ENCODE data around the gene LRPPRC. TPM values are rescaled to one million over a fixed set of nuclear protein-coding genes. Genes with fewer than 3 reads are reported as not detected.

LRPPRC gene
- total and polyA plus RNA-seq, 4 donors = 10.3 to 51.4 (median 32.3) TPM

DNA sequence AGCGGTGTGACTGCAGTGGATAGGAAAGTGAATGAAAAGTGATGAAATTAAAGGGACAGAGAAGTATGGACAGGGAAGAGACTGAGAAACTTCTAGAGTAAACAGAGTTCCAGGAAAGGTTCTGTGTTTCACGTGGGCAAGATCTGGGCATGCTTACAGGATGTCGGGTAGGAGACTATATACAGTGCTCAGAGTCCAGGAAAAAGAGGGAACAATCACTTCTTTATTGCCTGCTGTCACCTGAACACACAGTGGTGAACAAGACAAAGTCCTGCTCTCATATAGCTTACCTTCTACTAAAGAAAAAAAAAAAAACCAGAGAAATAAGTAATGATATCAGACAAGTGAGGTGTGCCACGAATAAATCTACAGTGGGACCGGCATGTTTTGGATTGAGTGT, 2.4 kb downstream of the LRPPRC start:
- Histone ChIP-seq H3K4me1 (ENCODE audit: control insufficient read depth in 1 of 2, insufficient read depth in 2 of 2, low read length in 2 of 2) (peaks cover 0 to 3% of the 10 kb centered on the region in 2 donors), H3K4me3 (ENCODE audit: low read length in 2 of 2) (no peak overlapping the region), H3K9me3 (ENCODE audit: control insufficient read depth, low read length) (no peaks in the 10 kb centered on the region), H3K27me3 (ENCODE audit: control insufficient read depth in 1 of 2, insufficient read depth in 2 of 2, low read length in 1 of 2) (no peaks in the 10 kb centered on the region), H3K36me3 (ENCODE audit: control insufficient read depth in 1 of 2, insufficient read depth in 2 of 2, low read length in 1 of 2) (peaks cover 0 to 2% of the 10 kb centered on the region in 2 donors), H3K27ac (ENCODE audit: low read depth in 1 of 2, low read length in 2 of 2) (no peak overlapping the region)
- ATAC-seq (ENCODE audit: low FRiP score) (no peak), DNase-seq (no peak)
- intact Hi-C loops (cut with DNase I) = no loop called here
- 81 to 85% methylated on average over 5 of the region's 5 CpGs for WGBS, 2 donors

DNA sequence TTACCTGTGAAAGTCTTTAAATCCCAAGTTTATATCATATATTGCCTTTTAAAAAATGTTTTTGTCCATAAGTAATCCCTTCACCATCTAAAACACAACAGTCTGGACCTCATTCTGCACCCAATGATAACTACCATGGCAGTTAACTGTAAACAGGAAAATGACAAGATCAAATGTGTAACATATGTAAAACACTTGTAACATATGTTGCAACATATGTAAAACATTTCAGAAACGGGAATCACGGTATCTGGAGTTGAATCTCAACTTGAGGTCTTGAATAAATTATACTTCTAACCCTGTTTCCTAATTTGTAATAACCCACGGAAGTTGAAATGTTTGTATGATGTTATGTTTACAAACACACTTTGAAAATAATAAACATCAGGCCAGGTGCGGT, 6.2 kb downstream of the LRPPRC start:
- H3K4me3 ChIP-seq (ENCODE audit: low read length in 2 of 2) = no peak overlapping the region
- no peaks in the 10 kb centered on the region for H3K27me3 ChIP-seq (ENCODE audit: control insufficient read depth in 1 of 2, insufficient read depth in 2 of 2, low read length in 1 of 2)
- ATAC-seq (ENCODE audit: low FRiP score) (no peak), DNase-seq (no peak)
- intact Hi-C loops (cut with DNase I) = no loop called here
- no peaks in the 10 kb centered on the region for H3K9me3 ChIP-seq (ENCODE audit: control insufficient read depth, low read length)
- 87 to 89% methylated on average over 4 of the region's 4 CpGs for WGBS, 2 donors
- no peak overlapping the region for H3K27ac ChIP-seq (ENCODE audit: low read depth in 1 of 2, low read length in 2 of 2)
- peaks cover 0 to 2% of the 10 kb centered on the region in 2 donors for H3K36me3 ChIP-seq (ENCODE audit: control insufficient read depth in 1 of 2, insufficient read depth in 2 of 2, low read length in 1 of 2)
- H3K4me1 ChIP-seq (ENCODE audit: control insufficient read depth in 1 of 2, insufficient read depth in 2 of 2, low read length in 2 of 2) = peaks cover 0 to 3% of the 10 kb centered on the region in 2 donors

DNA sequence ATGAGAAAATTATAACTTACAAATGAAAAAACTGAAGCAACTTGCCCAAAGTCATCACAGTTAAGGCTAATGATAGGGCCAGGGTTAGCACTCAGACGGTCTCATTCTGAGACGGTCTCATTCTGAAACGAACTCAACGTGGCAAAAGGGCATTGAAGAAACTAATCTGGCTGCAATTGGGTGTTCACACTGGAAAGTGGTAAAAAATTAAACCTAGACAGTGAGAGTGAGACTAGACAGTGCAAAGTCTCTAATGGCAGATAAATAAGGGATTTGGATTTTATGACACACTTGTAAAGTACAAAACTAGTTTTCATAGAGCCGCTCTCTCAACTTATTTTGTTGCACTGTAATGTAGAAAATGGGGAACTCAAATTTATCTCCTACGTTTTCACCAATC, 9.2 kb downstream of the LRPPRC start:
- Histone ChIP-seq H3K4me1 (ENCODE audit: control insufficient read depth in 1 of 2, insufficient read depth in 2 of 2, low read length in 2 of 2) (no peaks in the 10 kb centered on the region), H3K9me3 (ENCODE audit: control insufficient read depth, low read length) (no peaks in the 10 kb centered on the region), H3K27me3 (ENCODE audit: control insufficient read depth in 1 of 2, insufficient read depth in 2 of 2, low read length in 1 of 2) (no peaks in the 10 kb centered on the region), H3K27ac (ENCODE audit: low read depth in 1 of 2, low read length in 2 of 2) (no peak overlapping the region), H3K36me3 (ENCODE audit: control insufficient read depth in 1 of 2, insufficient read depth in 2 of 2, low read length in 1 of 2) (no peaks in the 10 kb centered on the region), H3K4me3 (ENCODE audit: low read length in 2 of 2) (no peak overlapping the region)
- intact Hi-C loops (cut with DNase I) = no loop called here
- WGBS, 2 donors = 91 to 93% methylated on average over 6 of the region's 6 CpGs
- DNase-seq = no peak
- no peak for ATAC-seq (ENCODE audit: low FRiP score)

DNA sequence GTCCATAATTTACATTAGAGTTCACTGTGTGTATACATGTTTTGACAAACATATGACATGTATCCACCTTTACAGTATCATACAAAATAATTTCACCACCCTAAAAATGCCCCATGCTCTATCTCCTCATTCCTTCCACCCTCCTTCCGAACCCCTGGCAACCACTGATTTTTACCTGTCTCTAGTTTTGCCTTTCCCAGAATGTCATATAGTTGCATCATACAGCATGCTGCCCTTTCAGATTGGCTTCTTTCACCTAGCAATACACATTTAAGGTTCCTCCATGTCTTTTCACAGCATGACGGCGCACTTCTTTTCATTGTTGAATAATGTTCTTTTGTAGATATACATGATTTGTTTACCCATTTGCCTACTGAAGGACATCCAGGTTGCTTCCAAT, 10.4 kb downstream of the LRPPRC start:
- H3K36me3 ChIP-seq (ENCODE audit: control insufficient read depth in 1 of 2, insufficient read depth in 2 of 2, low read length in 1 of 2) = no peaks in the 10 kb centered on the region
- H3K27ac ChIP-seq (ENCODE audit: low read depth in 1 of 2, low read length in 2 of 2) = no peak overlapping the region
- WGBS, 2 donors = 96 to 98% methylated on average over 3 of the region's 3 CpGs
- no peak for ATAC-seq (ENCODE audit: low FRiP score)
- H3K4me3 ChIP-seq (ENCODE audit: low read length in 2 of 2) = no peak overlapping the region
- no peaks in the 10 kb centered on the region for H3K9me3 ChIP-seq (ENCODE audit: control insufficient read depth, low read length)
- DNase-seq = no peak
- intact Hi-C loops (cut with DNase I) = no loop called here
- H3K27me3 ChIP-seq (ENCODE audit: control insufficient read depth in 1 of 2, insufficient read depth in 2 of 2, low read length in 1 of 2) = no peaks in the 10 kb centered on the region
- no peaks in the 10 kb centered on the region for H3K4me1 ChIP-seq (ENCODE audit: control insufficient read depth in 1 of 2, insufficient read depth in 2 of 2, low read length in 2 of 2)

DNA sequence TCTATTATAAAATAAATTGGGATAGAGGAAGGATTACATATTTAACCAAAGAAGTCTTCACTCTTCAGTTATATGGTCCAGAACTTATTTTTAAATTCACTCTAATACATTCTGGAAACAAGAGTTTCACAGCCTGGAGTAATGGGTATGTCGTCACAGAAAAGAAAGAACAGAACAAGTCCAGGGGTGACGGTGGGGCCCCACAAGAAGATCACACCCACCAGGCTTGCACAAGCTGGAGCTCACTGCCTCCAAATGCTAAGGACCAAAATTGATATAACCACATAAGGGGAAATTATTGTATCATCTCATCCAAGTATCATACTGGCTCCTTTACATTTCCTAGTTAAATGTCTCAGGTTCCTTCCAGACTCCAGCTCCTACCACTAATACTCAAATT, 11.3 kb downstream of the LRPPRC start:
- Histone ChIP-seq H3K4me3 (ENCODE audit: low read length in 2 of 2) (no peak overlapping the region), H3K36me3 (ENCODE audit: control insufficient read depth in 1 of 2, insufficient read depth in 2 of 2, low read length in 1 of 2) (no peaks in the 10 kb centered on the region), H3K27me3 (ENCODE audit: control insufficient read depth in 1 of 2, insufficient read depth in 2 of 2, low read length in 1 of 2) (no peaks in the 10 kb centered on the region), H3K4me1 (ENCODE audit: control insufficient read depth in 1 of 2, insufficient read depth in 2 of 2, low read length in 2 of 2) (no peaks in the 10 kb centered on the region), H3K9me3 (ENCODE audit: control insufficient read depth, low read length) (no peaks in the 10 kb centered on the region), H3K27ac (ENCODE audit: low read depth in 1 of 2, low read length in 2 of 2) (no peak overlapping the region)
- 91 to 92% methylated on average over 2 of the region's 2 CpGs for WGBS, 2 donors
- ATAC-seq (ENCODE audit: low FRiP score) (no peak), DNase-seq (no peak)
- intact Hi-C loops (cut with DNase I) = no loop called here

DNA sequence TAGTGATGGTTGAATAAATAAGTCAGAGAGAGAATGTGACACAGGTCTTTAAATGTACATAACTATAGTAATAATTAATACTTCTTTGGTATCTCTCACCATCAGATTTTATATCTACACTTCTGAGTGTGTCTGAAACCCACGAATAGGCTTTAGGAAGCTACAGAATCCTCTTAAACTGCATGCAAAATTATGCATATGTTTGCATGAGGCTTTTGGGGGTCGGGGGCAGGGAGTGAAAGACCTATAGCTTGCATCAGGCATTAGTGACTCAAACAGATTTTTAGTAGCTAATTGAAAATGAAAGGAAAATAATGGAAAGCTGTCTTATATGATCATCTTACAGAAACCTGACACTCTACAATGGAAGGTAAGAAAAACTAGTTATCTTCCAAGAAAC, 14.9 kb downstream of the LRPPRC start:
- WGBS, 2 donors = 87 to 94% methylated on average over 2 of the region's 2 CpGs
- Histone ChIP-seq H3K36me3 (ENCODE audit: control insufficient read depth in 1 of 2, insufficient read depth in 2 of 2, low read length in 1 of 2) (no peaks in the 10 kb centered on the region), H3K4me1 (ENCODE audit: control insufficient read depth in 1 of 2, insufficient read depth in 2 of 2, low read length in 2 of 2) (no peaks in the 10 kb centered on the region), H3K27ac (ENCODE audit: low read depth in 1 of 2, low read length in 2 of 2) (no peak overlapping the region), H3K27me3 (ENCODE audit: control insufficient read depth in 1 of 2, insufficient read depth in 2 of 2, low read length in 1 of 2) (no peaks in the 10 kb centered on the region), H3K4me3 (ENCODE audit: low read length in 2 of 2) (no peak overlapping the region), H3K9me3 (ENCODE audit: control insufficient read depth, low read length) (no peaks in the 10 kb centered on the region)
- intact Hi-C loops (cut with DNase I) = no loop called here
- ATAC-seq (ENCODE audit: low FRiP score) (no peak), DNase-seq (no peak)

DNA sequence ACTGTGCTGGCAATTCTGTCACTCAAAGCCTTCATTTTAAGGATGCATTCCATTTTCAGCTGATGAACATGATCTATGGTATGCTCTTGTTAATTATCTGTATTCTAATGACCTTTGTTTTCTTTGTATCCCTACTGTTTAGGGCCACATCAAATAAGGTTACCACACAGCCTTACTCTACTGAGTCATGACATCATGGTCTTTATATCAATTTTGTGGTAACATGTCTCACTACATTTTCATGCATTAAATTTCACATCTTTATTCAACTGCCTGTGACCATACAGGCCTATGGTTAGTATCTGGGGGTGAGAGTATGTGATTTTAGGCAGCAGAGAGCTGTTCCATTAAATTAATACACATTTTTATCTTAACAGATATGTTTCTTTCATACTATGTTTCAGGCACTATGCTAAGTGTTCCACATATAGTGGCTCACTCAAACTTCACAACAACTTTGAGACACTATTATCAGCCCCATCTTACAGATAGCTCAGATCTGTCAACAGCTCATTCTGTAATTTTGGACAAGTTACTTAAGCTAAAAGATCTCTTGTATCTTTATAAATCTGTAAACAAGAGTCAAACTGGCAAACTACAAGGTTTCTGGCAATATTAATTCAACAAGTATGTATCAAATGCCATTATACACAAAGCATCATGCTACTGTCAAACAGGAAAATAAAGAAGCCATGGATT, 18.0 kb downstream of the LRPPRC start:
- Histone ChIP-seq H3K4me3 (ENCODE audit: low read length in 2 of 2) (no peak overlapping the region), H3K9me3 (ENCODE audit: control insufficient read depth, low read length) (no peaks in the 10 kb centered on the region), H3K36me3 (ENCODE audit: control insufficient read depth in 1 of 2, insufficient read depth in 2 of 2, low read length in 1 of 2) (no peaks in the 10 kb centered on the region), H3K27ac (ENCODE audit: low read depth in 1 of 2, low read length in 2 of 2) (no peak overlapping the region), H3K27me3 (ENCODE audit: control insufficient read depth in 1 of 2, insufficient read depth in 2 of 2, low read length in 1 of 2) (no peaks in the 10 kb centered on the region), H3K4me1 (ENCODE audit: control insufficient read depth in 1 of 2, insufficient read depth in 2 of 2, low read length in 2 of 2) (no peaks in the 10 kb centered on the region)
- DNase-seq (no peak), ATAC-seq (ENCODE audit: low FRiP score) (no peak)
- intact Hi-C loops (cut with DNase I) = no loop called here

DNA sequence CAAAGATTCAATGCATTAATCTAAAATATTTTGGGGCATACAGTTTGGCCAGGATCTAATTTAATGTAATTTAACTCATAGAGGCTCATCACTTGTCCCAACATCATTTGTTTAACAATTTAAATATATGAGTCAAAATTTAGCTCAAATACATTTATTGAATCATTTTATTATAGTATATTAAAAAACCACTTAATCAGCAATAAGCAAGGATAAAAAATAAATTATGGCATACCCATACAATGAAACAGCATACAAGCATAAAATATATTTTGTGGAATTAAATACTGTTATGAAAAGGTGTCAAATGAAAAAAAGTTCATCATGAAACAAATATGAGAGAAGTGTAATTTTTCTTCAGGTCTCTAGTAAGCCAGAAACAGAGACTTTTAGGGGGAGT, 34.9 kb downstream of the LRPPRC start:
- intact Hi-C loops (cut with DNase I) = no loop called here

DNA sequence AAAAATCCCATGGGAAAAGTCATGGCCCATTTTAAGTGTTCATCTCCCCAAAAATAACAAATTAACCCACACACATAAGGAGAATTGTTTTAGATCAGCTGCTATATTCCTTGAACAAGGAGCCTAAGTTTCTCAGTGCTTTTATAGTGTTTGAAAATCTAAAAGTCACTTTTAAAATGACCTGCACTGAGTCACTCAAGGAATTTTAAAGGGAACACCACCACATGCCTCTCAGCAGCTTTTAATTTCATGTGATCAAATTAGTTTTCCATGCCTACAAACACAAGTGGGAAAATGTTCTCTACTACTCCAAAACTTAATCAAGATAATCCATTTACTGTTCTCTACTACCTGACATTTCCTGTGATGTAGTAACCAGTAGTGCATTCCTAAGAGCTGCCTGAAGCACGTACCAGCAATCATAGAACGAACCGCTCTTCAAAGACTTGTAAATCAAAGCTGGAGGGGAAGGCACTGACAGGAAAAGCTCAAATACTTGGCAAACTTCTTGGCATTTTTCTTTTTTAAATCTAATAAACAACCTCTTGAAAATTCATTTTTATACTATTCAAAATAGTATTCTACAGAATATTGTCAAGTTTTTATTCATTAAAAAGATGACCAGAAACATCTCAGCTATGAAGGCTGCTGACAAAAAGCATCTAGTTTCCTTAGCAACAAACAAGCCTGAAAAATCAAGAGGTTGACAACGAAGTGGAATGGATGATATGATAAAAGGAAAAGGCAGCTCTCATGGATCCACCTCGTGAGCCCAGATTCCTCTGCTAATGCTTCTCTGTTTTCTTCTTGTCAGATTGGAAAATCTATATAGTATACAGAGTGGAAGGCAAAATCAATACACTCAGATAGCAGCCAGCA, 37.2 kb downstream of the LRPPRC start:
- ATAC-seq (ENCODE audit: low FRiP score) (no peak), DNase-seq (no peak)
- WGBS, 2 donors = 76 to 78% methylated on average over 5 of the region's 5 CpGs
- Histone ChIP-seq H3K4me1 (ENCODE audit: control insufficient read depth in 1 of 2, insufficient read depth in 2 of 2, low read length in 2 of 2) (no peaks in the 10 kb centered on the region), H3K27me3 (ENCODE audit: control insufficient read depth in 1 of 2, insufficient read depth in 2 of 2, low read length in 1 of 2) (no peaks in the 10 kb centered on the region), H3K4me3 (ENCODE audit: low read length in 2 of 2) (no peak overlapping the region), H3K36me3 (ENCODE audit: control insufficient read depth in 1 of 2, insufficient read depth in 2 of 2, low read length in 1 of 2) (peaks cover 3 to 5% of the 10 kb centered on the region in 2 donors), H3K9me3 (ENCODE audit: control insufficient read depth, low read length) (no peaks in the 10 kb centered on the region), H3K27ac (ENCODE audit: low read depth in 1 of 2, low read length in 2 of 2) (no peak overlapping the region)
- intact Hi-C loops (cut with DNase I) = no loop called here

More for the DNA sequence above, 34.9 kb downstream of the LRPPRC start:
- Histone ChIP-seq H3K36me3 (ENCODE audit: control insufficient read depth in 1 of 2, insufficient read depth in 2 of 2, low read length in 1 of 2) (peaks cover 2 to 4% of the 10 kb centered on the region in 2 donors), H3K9me3 (ENCODE audit: control insufficient read depth, low read length) (no peaks in the 10 kb centered on the region), H3K4me3 (ENCODE audit: low read length in 2 of 2) (no peak overlapping the region), H3K27ac (ENCODE audit: low read depth in 1 of 2, low read length in 2 of 2) (no peak overlapping the region), H3K4me1 (ENCODE audit: control insufficient read depth in 1 of 2, insufficient read depth in 2 of 2, low read length in 2 of 2) (no peaks in the 10 kb centered on the region), H3K27me3 (ENCODE audit: control insufficient read depth in 1 of 2, insufficient read depth in 2 of 2, low read length in 1 of 2) (no peaks in the 10 kb centered on the region)
- ATAC-seq (ENCODE audit: low FRiP score) = no peak
- DNase-seq = no peak
